Heart right ventricle (tissue), 16 donors: ENCODE data around the gene SPECC1. TPM values are rescaled to one million over a fixed set of nuclear protein-coding genes. Genes with fewer than 3 reads are reported as not detected.
"Not testable (repeated sequence)": the region's sequence is repeated elsewhere in the genome, so short reads cannot be mapped to it uniquely, and the experiment has no call there.

Experiments
- ATAC-seq, 8 donors: fragments of 200-7000 bp; cut with Tn5 transposase; one replicate each; pipeline ENCODE4 v1.9.1; 2020; ENCODE audit warnings: mild to moderate bottlenecking in 8 of 8, moderate library complexity in 8 of 8, moderate number of reproducible peaks in 1 of 8
- DNase-seq, 2 donors: peaks; one replicate each; pipeline ENCODE4 v3.0.0-alpha.2; 2020
- H3K27ac ChIP-seq, 10 donors: fragments of 200-600 bp; sonication (generic) in 2 of 10; one replicate each; pipeline versions ENCODE4 v1.5.0 to v1.8.0; 2020 to 2022; ENCODE audit warnings: mild to moderate bottlenecking in 3 of 10
- H3K27me3 ChIP-seq, 7 donors: fragments of 200-600 bp; one replicate each; pipeline ENCODE4 v1.8.0; 2021 to 2022; ENCODE audit warnings: mild to moderate bottlenecking in 2 of 7
- H3K36me3 ChIP-seq, 9 donors: fragments of 200-600 bp; sonication (generic) in 1 of 9; one replicate each; pipeline versions ENCODE4 v1.5.0 to v1.8.0; 2020 to 2022; ENCODE audit warnings: mild to moderate bottlenecking in 2 of 9
- H3K4me1 ChIP-seq, 9 donors: fragments of 200-600 bp; sonication (generic) in 1 of 9; one replicate each; pipeline versions ENCODE4 v1.5.0 to v1.8.0; 2020 to 2022; ENCODE audit warnings: mild to moderate bottlenecking in 4 of 9
- H3K4me3 ChIP-seq, 10 donors: fragments of 200-600 bp; sonication (generic) in 2 of 10; one replicate each; pipeline versions ENCODE4 v1.5.0 to v1.8.0; 2020 to 2022; ENCODE audit warnings: mild to moderate bottlenecking in 7 of 10, moderate library complexity in 2 of 10
- H3K9me3 ChIP-seq, 11 donors: fragments of 200-600 bp in 10 of 11; sonication (generic) in 2 of 11; one replicate each; pipeline versions ENCODE4 v1.5.0 to v1.8.0; 2013 to 2022; ENCODE audit warnings: mild to moderate bottlenecking in 2 of 11, control low read depth in 1 of 11, moderate library complexity in 1 of 11
- CTCF ChIP-seq, 9 donors: fragments of 200-600 bp; sonication (generic) in 2 of 9; IDR thresholded peaks; one replicate each; pipeline versions ENCODE4 v1.5.0 to v1.8.0; 2021 to 2022; ENCODE audit warnings: antibody characterized with exemption in 9 of 9, mild to moderate bottlenecking in 5 of 9, moderate library complexity in 1 of 9
- WGBS, 2 donors: extraction: QIAGEN DNeasy Blood & Tissue Kit; methylation state at CpG; one replicate each; pipeline ENCODE4 v1.1.7; 2013; ENCODE audit warnings: inconsistent platforms in 1 of 2; 5-methylcytosine and 5-hydroxymethylcytosine counted together
- intact Hi-C, 10 donors: fragments of 100-400 bp; cut with DNase I; formaldehyde crosslinking; loops; one replicate each; pipeline versions ENCODE4 v1.11.1 to v1.14.2; 2022
- polyA plus RNA-seq, 2 donors: library from polyadenylated mRNA; stranded (reverse); fragments of 200-250 nt; gene quantifications; one replicate each; pipeline ENCODE4 v1.2.3, GENCODE V29; 2013
- total RNA-seq, 10 donors: library from RNA; stranded (reverse); fragmentation: NEBNext Ultra II Directional in 3 of 10; extraction: Animal tissue kit (Norgen Biotek cat#: 25700) in 3 of 10; gene quantifications; one replicate each; pipeline versions ENCODE4 v1.2.1 to v1.2.4, GENCODE V29; 2021 to 2023
- donor health status: Arrhythmogenic right ventricular cardiomyopathy.
- donor health status: ischemic (EF 13 %, LVEDD 7.1; RV severe dilation, severe dysfunction).
- donor health status: healthy with polysubstance abuse.
- donor health status: DM: no; HTN: yes; CAD: no.
- donor health status: DM: no; HTN: no; CAD: no.
- donor health status: ischemic (EF 25% LVEDD 6.9; RV normal size, moderate dysfunction).
- donor health status: ischemic (EF 25% LVEDD 5.7; RV mildly dilated, moderate dysfunction).
- donor health status: healthy.
- donor health status: DM: yes; HTN: yes; CAD: no.
- donor health status: Ischemic cardiomyopathy.
- donor health status: ischemic (EF 35%, LVEDD 5.7; RV mildly dilated, moderate dysfunction).
- donor health status: nonischemic (EF 11% LVEDD 7.7; RV severe dilation, severe dysfunction).
- donor health status: DM: yes; HTN: yes; CAD: no.
- donor health status: PGD.
- donor health status: ischemic (EF 29% LVEDD 5.4; RV normal size, mild dysfunction).
- donor health status: nonischemic (EF 23%, LVEDD 6.1; RV moderate dilation, normal function).

Gene SPECC1
- total and polyA plus RNA-seq, 12 donors: 2.9 to 15.2 (median 8.5) TPM

- WGBS, 2 donors: 67 to 73% methylated on average over 3 of the region's 3 CpGs
- no peak overlapping the region for H3K4me3 ChIP-seq
- DNase-seq (no peak), ATAC-seq (no peak)
- H3K36me3 ChIP-seq: peaks cover 0 to 22% (median 0%) of the 10 kb centered on the region in 9 donors
- H3K9me3 ChIP-seq: peaks cover 0 to 10% (median 0%) of the 10 kb centered on the region in 11 donors
- no peak for TF ChIP-seq CTCF (IDR thresholded peaks at IDR 0.05)
- no peaks in the 10 kb centered on the region for H3K27me3 ChIP-seq
- intact Hi-C loops: loop anchor here in 3 of 10 donors (5.0 to 10.0 kb wide), 3 partner anchors 97 to 220 kb away; partner anchors contain the start of gene SPECC1 (in 1 of the 3)
- H3K27ac ChIP-seq: no peak overlapping the region
- H3K4me1 ChIP-seq: peaks cover 0 to 13% (median 0%) of the 10 kb centered on the region in 9 donors
These were observed 215.2 kb downstream of the SPECC1 start for GRCh38 chr17:20224379-20224778.

- 71 to 78% methylated on average over 7 of the region's 7 CpGs for WGBS, 2 donors
- peaks cover 0 to 27% (median 0%) of the 10 kb centered on the region in 9 donors for H3K36me3 ChIP-seq
- no peak overlapping the region for H3K27ac ChIP-seq
- no peaks in the 10 kb centered on the region for H3K27me3 ChIP-seq
- no peaks in the 10 kb centered on the region for H3K9me3 ChIP-seq
- H3K4me1 ChIP-seq: peaks cover 0 to 13% (median 0%) of the 10 kb centered on the region in 9 donors
- intact Hi-C loops: loop anchor here in 8 of 10 donors (5.0 to 10.0 kb wide), 7 partner anchors 87 to 627 kb away; partner anchors contain the start of gene SPECC1 (in 1 of the 8)
- ATAC-seq (no peak), DNase-seq (no peak)
- no peak overlapping the region for H3K4me3 ChIP-seq
- TF ChIP-seq CTCF (IDR thresholded peaks at IDR 0.05): no peak
These were observed 216.3 kb downstream of the SPECC1 start for GRCh38 chr17:20225162-20226115.

GRCh38 chr17:20226814-20227482 lies 217.8 kb downstream of the SPECC1 start:
- intact Hi-C loops: loop anchor here in 8 of 10 donors (5.0 to 10.0 kb wide), 7 partner anchors 85 to 625 kb away; partner anchors contain the start of gene SPECC1 (in 1 of the 8)

GRCh38 chr17:20227720-20228370 lies 218.7 kb downstream of the SPECC1 start:
- 91 to 96% methylated on average over 11 of the region's 11 CpGs for WGBS, 2 donors
- Histone ChIP-seq H3K4me1 (peaks cover 0 to 13% (median 0%) of the 10 kb centered on the region in 9 donors), H3K36me3 (peaks cover 0 to 48% (median 0%) of the 10 kb centered on the region in 9 donors)
- intact Hi-C loops: loop anchor here in 8 of 10 donors (5.0 to 10.0 kb wide), 7 partner anchors 84 to 624 kb away; partner anchors contain the start of gene SPECC1 (in 1 of the 8)
- H3K27ac ChIP-seq, H3K4me3 ChIP-seq, H3K9me3 ChIP-seq, H3K27me3 ChIP-seq, DNase-seq, ATAC-seq: not testable (repeated sequence)

More at GRCh38 chr17:20226814-20227482, 217.8 kb downstream of the SPECC1 start:
- peaks cover 0 to 13% (median 0%) of the 10 kb centered on the region in 9 donors for H3K4me1 ChIP-seq
- ATAC-seq: peak; percentile 86 to 98 (median 96)
- WGBS, 2 donors: 42 to 44% methylated on average over 8 of the region's 8 CpGs
- H3K9me3 ChIP-seq: no peaks in the 10 kb centered on the region
- peak; percentile 56 to 89 (median 81) for TF ChIP-seq CTCF (IDR thresholded peaks at IDR 0.05)
- H3K27me3 ChIP-seq: no peaks in the 10 kb centered on the region
- no peak overlapping the region for H3K27ac ChIP-seq
- peaks cover 0 to 39% (median 0%) of the 10 kb centered on the region in 9 donors for H3K36me3 ChIP-seq
- H3K4me3 ChIP-seq: no peak overlapping the region
- DNase-seq: peak; percentile 76 to 84
